NCI-H2107 treated with DMSO at 0.1 percent for 48 hours (cell line): ENCODE results near the gene CAPN8.
"Not testable (repeated sequence)": the region's sequence is repeated elsewhere in the genome, so short reads cannot be mapped to it uniquely, and the experiment has no call there.

Experiments
- DNase-seq: peaks from one replicate; lab custom pipeline; 2025; ENCODE audit not compliant: unreplicated experiment; lab: John Stamatoyannopoulos, UW

The CAPN8 gene

GRCh38 chr1:223534677-223535076 is 130.8 kb downstream of the CAPN8 start:
- no peak for DNase-seq

- DNase-seq, result no peak
Observed at GRCh38 chr1:223533708-223534107, 131.8 kb downstream of the CAPN8 start.

- peak; percentile 59 for DNase-seq
Observed at GRCh38 chr1:223531742-223532341, 133.7 kb downstream of the CAPN8 start.

GRCh38 chr1:223525957-223526356 is 139.5 kb downstream of the CAPN8 start:
- no peak for DNase-seq

- no peak for DNase-seq
Observed at GRCh38 chr1:223525546-223525945, 140.0 kb downstream of the CAPN8 start.

- no peak for DNase-seq
Observed at GRCh38 chr1:223524930-223525451, 140.5 kb downstream of the CAPN8 start.

GRCh38 chr1:223521150-223521549 is 144.4 kb downstream of the CAPN8 start:
- no peak for DNase-seq

GRCh38 chr1:223520200-223520599 is 145.3 kb downstream of the CAPN8 start:
- no peak for DNase-seq

- no peak for DNase-seq
Observed at GRCh38 chr1:223519116-223519515, 146.4 kb downstream of the CAPN8 start.

- not testable (repeated sequence) for DNase-seq
Observed at GRCh38 chr1:223518553-223518952, 146.9 kb downstream of the CAPN8 start.

GRCh38 chr1:223515926-223516325 is 149.6 kb downstream of the CAPN8 start:
- DNase-seq, result no peak

- no peak for DNase-seq
Observed at GRCh38 chr1:223515421-223515820, 150.1 kb downstream of the CAPN8 start.

- no peak for DNase-seq
Observed at GRCh38 chr1:223514644-223515043, 150.9 kb downstream of the CAPN8 start.

- DNase-seq, result peak; percentile 55
Observed at GRCh38 chr1:223513309-223513708, 152.2 kb downstream of the CAPN8 start.

- DNase-seq, result no peak
Observed at GRCh38 chr1:223512057-223512456, 153.4 kb downstream of the CAPN8 start.

- DNase-seq, result no peak
Observed at GRCh38 chr1:223508796-223509195, 156.7 kb downstream of the CAPN8 start.

- no peak for DNase-seq
Observed at GRCh38 chr1:223504741-223505140, 160.8 kb downstream of the CAPN8 start.

GRCh38 chr1:223503348-223503747 is 162.2 kb downstream of the CAPN8 start:
- DNase-seq, result no peak

GRCh38 chr1:223500560-223501425 is 164.7 kb downstream of the CAPN8 start:
- DNase-seq, result peak; percentile 25

- DNase-seq, result no peak
Observed at GRCh38 chr1:223496883-223497282, 168.6 kb downstream of the CAPN8 start.

- DNase-seq, result no peak
Observed at GRCh38 chr1:223494926-223495645, 170.4 kb downstream of the CAPN8 start.

- no peak for DNase-seq
Observed at GRCh38 chr1:223492044-223492443, 173.5 kb downstream of the CAPN8 start.
